IPS-15b (cell line): Measurements from ENCODE around the gene NFE2L2.
"Not testable (repeated sequence)": the region's sequence is repeated elsewhere in the genome, so short reads cannot be mapped to it uniquely, and the experiment has no call there.

Source experiments
- H3K27me3 ChIP-seq: one replicate; pipeline ENCODE4 v1.6.1; 2013; ENCODE audit warnings: low read length; ENCODE audit not compliant: control insufficient read depth, insufficient read depth
- H3K36me3 ChIP-seq: one replicate; pipeline ENCODE4 v1.6.1; 2013; ENCODE audit warnings: low read length; ENCODE audit not compliant: control insufficient read depth, insufficient read depth
- H3K4me1 ChIP-seq: one replicate; pipeline ENCODE4 v1.6.1; 2013; ENCODE audit warnings: mild to moderate bottlenecking, low read length; ENCODE audit not compliant: control insufficient read depth, insufficient read depth
- H3K4me3 ChIP-seq: one replicate; pipeline ENCODE4 v1.5.1; 2013; ENCODE audit warnings: low read depth, low read length
- H3K9ac ChIP-seq: one replicate; pipeline ENCODE4 v1.6.1; 2013; ENCODE audit warnings: low read depth, mild to moderate bottlenecking, low read length
- H3K9me3 ChIP-seq: one replicate; pipeline ENCODE4 v1.6.1; 2013; ENCODE audit warnings: mild to moderate bottlenecking, low read length; ENCODE audit not compliant: control insufficient read depth, insufficient read depth

NFE2L2 gene

GRCh38 chr2:177201919-177202346 lies 62.6 kb downstream of the NFE2L2 start:
- Histone ChIP-seq H3K9ac (no peak overlapping the region), H3K36me3 (no peaks in the 10 kb centered on the region), H3K4me1 (peaks cover 17% of the 10 kb centered on the region), H3K4me3 (no peak overlapping the region), H3K9me3 (no peaks in the 10 kb centered on the region), H3K27me3 (no peaks in the 10 kb centered on the region)

DNA sequence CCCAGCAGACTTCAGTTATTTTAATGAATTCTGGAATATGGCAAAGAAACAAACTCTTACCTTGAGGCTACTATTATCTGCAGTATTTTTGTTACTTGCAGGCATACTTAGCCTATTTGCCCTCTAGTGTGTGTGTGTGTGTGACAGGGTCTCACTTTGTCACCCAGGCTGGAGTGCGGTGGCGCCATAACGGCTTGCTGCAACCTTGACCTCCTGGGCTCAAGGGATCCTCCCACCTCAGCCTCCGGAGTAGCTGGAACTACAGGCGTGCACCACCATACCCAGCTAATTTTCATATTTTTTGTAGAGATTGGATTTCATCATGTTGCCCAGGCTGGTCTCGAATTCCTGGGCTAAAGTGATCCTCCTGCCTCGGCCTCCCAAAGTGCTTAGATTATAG lies 64.1 kb downstream of the NFE2L2 start:
- H3K9ac ChIP-seq, H3K27me3 ChIP-seq, H3K9me3 ChIP-seq, H3K4me3 ChIP-seq, H3K36me3 ChIP-seq: not testable (repeated sequence)
- H3K4me1 ChIP-seq, result peaks cover 12% of the 10 kb centered on the region

GRCh38 chr2:177195194-177195593 lies 69.3 kb downstream of the NFE2L2 start:
- Histone ChIP-seq H3K27me3 (no peaks in the 10 kb centered on the region), H3K36me3 (no peaks in the 10 kb centered on the region), H3K9me3 (no peaks in the 10 kb centered on the region), H3K9ac (no peak overlapping the region), H3K4me3 (no peak overlapping the region), H3K4me1 (no peaks in the 10 kb centered on the region)

DNA sequence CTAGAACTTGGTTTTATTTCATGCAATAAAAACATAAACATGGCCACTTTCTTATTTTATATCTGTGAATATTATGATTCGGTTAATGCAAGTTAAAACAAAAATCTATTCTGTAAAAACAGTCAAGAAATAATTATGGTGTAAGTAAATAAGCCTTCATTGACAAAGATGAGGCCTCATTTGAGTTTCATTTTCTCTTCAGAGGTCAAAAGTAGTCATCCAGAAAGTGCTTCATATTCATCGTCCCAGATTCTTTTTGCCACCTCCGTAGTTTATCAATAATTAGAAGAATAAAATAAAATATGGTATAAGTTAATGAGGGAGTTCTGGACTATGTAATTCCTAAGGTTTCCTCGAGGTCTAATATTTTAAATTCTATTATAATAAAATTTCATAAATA lies 71.3 kb downstream of the NFE2L2 start:
- Histone ChIP-seq H3K9ac (no peak overlapping the region), H3K27me3 (no peaks in the 10 kb centered on the region), H3K9me3 (no peaks in the 10 kb centered on the region)

DNA sequence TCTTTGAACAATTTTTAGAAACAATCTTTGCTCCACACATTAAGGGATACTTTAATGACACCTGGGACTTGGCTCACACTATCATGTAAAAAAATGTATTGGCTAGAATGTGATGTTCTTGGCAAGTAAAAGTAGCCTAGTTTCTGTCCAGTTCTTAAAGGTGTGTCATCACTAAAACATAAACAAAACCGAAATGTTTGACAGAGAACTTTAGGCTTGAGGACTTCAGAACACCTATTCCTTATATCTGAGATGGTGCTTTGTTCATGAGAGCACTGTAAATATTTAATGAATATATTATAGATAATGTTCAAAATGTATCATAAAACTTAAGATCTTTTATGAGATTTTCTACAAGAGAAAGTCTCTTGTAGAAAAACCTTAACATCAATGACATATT lies 71.7 kb downstream of the NFE2L2 start:
- Histone ChIP-seq H3K36me3 (no peaks in the 10 kb centered on the region), H3K9me3 (no peaks in the 10 kb centered on the region), H3K27me3 (no peaks in the 10 kb centered on the region), H3K4me1 (no peaks in the 10 kb centered on the region), H3K4me3 (no peak overlapping the region), H3K9ac (no peak overlapping the region)

More for the DNA sequence above, 71.3 kb downstream of the NFE2L2 start:
- Histone ChIP-seq H3K36me3 (no peaks in the 10 kb centered on the region), H3K4me3 (no peak overlapping the region), H3K4me1 (no peaks in the 10 kb centered on the region)

- Histone ChIP-seq H3K9me3 (no peaks in the 10 kb centered on the region), H3K9ac (no peak overlapping the region), H3K27me3 (no peaks in the 10 kb centered on the region), H3K4me3 (no peak overlapping the region), H3K4me1 (no peaks in the 10 kb centered on the region), H3K36me3 (no peaks in the 10 kb centered on the region)
These were observed 73.6 kb downstream of the NFE2L2 start for GRCh38 chr2:177190941-177191340.

DNA sequence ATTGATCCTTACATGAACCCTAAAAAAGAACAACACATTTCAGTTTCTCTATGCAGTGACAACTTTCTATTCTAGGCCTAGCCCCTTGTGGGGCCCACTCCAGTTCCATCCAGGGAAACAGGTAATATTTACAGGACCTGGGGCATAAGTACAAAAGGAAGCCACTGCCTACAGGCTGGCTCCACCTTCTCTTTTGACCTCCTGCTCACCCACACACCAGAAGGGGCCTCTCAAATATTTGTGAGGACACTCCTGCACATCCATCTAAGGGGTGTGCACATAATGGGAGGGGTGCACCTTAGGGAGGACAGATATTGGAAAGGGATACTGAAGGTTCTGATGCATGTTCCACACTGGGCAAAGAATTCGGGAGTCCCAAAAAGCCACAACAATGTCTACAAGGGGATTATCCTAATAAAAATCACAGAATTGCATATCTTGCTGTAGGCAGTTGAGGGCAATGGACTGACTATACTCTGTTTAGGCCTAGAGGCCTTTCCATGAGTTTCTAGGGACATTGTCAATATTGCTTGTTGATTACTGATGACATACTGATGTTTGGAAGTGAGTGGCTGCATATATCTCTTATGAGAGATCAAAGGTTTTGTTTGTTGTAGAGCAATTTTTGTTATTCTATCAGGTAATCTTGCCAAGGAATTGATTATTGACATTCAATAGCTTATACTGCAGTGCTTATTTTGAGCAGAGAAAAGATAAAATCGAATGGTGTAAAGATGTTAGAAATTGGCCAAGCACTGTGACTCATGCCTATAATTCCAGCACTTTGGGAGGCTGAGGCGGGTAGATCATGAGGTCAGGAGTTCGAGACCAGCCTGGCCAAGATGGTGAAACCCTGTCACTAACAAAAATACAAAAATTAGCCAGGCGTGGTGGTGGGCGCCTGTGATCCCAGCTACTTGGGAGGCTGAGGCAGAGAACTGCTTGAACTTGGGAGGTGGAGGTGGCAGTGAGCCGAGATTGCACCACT lies 75.8 kb downstream of the NFE2L2 start:
- H3K27me3 ChIP-seq, result no peaks in the 10 kb centered on the region
- H3K4me1 ChIP-seq, result no peaks in the 10 kb centered on the region
- no peaks in the 10 kb centered on the region for H3K36me3 ChIP-seq
- H3K4me3 ChIP-seq, result no peak overlapping the region
- H3K9me3 ChIP-seq, result no peaks in the 10 kb centered on the region
- no peak overlapping the region for H3K9ac ChIP-seq

- Histone ChIP-seq H3K27me3 (no peaks in the 10 kb centered on the region), H3K9me3 (no peaks in the 10 kb centered on the region), H3K4me1 (no peaks in the 10 kb centered on the region), H3K36me3 (no peaks in the 10 kb centered on the region), H3K4me3 (no peak overlapping the region), H3K9ac (no peak overlapping the region)
These were observed 76.8 kb downstream of the NFE2L2 start for GRCh38 chr2:177187631-177188312.

DNA sequence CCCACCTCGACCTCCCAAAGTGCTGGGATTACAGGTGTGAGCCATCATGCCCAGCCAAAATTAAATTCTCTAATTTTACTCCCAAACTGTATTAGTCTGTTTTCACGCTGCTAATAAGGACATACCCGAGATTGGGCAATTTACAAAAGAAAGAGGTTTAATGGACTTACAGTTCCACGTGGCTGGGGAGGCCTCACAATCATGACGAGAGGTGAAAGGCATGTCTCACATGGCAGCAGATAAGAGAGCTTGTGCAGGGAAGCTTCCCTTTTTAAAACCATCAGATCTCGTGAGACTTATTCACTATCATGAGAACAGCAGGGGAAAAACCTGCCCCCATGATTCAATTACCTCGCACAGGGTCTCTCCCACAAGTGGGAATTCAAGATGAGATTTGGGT lies 78.5 kb downstream of the NFE2L2 start:
- H3K9ac ChIP-seq, H3K9me3 ChIP-seq, H3K4me1 ChIP-seq, H3K27me3 ChIP-seq, H3K4me3 ChIP-seq, H3K36me3 ChIP-seq: not testable (repeated sequence)

DNA sequence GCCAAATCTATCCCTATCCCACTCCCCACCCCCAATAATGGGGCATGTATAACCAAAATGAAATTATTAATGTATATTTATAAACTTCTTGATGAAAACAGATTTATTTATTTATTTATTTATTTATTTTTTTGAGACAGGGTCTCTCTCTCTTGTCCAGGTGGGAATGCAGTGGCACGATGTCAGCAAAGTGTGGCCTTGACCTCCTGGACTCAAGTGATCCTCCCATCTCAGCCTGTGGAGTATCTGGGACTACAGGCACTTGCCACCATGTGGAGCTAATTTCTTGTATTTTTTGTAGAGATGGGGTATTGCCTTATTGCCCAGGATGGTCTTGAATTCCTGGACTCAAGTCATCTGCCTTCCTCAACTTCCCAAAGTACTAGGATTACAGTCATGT lies 79.9 kb downstream of the NFE2L2 start:
- H3K9ac ChIP-seq, result no peak overlapping the region
- no peaks in the 10 kb centered on the region for H3K27me3 ChIP-seq
- no peaks in the 10 kb centered on the region for H3K36me3 ChIP-seq
- no peak overlapping the region for H3K4me3 ChIP-seq
- peaks cover 2% of the 10 kb centered on the region for H3K4me1 ChIP-seq
- no peaks in the 10 kb centered on the region for H3K9me3 ChIP-seq

DNA sequence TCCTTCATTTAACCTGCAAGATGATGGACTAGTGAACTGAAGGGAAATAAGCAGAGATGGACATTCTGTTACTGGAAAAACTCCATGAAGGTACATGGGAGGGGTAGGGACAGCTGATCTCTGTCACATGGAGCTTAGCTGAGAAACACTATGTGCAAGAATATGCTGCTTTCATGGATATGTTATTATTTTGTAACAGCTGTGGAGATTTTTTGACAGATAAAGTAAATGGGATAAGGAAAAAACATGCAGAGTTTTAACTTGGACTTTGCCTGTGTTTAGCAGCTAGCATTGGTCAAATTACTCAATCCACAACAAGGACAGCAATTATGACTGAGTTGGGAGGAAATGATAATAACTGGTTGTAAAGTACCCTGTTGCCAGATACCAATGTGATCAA lies 80.7 kb downstream of the NFE2L2 start:
- H3K27me3 ChIP-seq, result no peaks in the 10 kb centered on the region
- no peaks in the 10 kb centered on the region for H3K36me3 ChIP-seq
- no peak overlapping the region for H3K4me3 ChIP-seq
- no peak overlapping the region for H3K9ac ChIP-seq
- peaks cover 9% of the 10 kb centered on the region for H3K4me1 ChIP-seq
- no peaks in the 10 kb centered on the region for H3K9me3 ChIP-seq
